Transverse colon (tissue), 4 donors: ENCODE data around the gene NCKAP5. TPM values are rescaled to one million over a fixed set of nuclear protein-coding genes. Genes with fewer than 3 reads are reported as not detected.

Experiments used
- DNase-seq: peaks from one replicate; pipeline ENCODE4 v3.0.0-alpha.2; 2019
- H3K27ac ChIP-seq, 4 donors: fragments of 200-600 bp; sonication (generic); 2 replicates each; pipeline ENCODE4 v1.5.1; 2016 to 2018; ENCODE audit warnings: inconsistent platforms in 4 of 4
- H3K27me3 ChIP-seq: fragments of 200-600 bp; sonication (generic); 2 replicates; pipeline ENCODE4 v1.5.1; 2017; ENCODE audit warnings: inconsistent platforms
- H3K36me3 ChIP-seq, 4 donors: fragments of 200-600 bp; sonication (generic); 2 replicates each; pipeline ENCODE4 v1.5.1; 2017 to 2019; ENCODE audit warnings: inconsistent platforms in 4 of 4
- H3K4me1 ChIP-seq, 4 donors: fragments of 200-600 bp; sonication (generic); 2 replicates each; pipeline ENCODE4 v1.5.1; 2017 to 2020; ENCODE audit warnings: inconsistent platforms in 4 of 4
- H3K4me3 ChIP-seq, 4 donors: fragments of 200-600 bp; sonication (generic); 1 replicate in 1 of 4; 2 replicates in 3 of 4; pipeline versions ENCODE4 v1.5.1 to v1.6.1; 2017 to 2019; ENCODE audit warnings: inconsistent platforms in 4 of 4
- H3K9me3 ChIP-seq, 2 donors: fragments of 200-600 bp; sonication (generic); 2 replicates each; pipeline ENCODE4 v1.5.1; 2017 to 2019; ENCODE audit warnings: inconsistent platforms in 2 of 2
- CTCF ChIP-seq, 5 experiments: fragments of 200-600 bp in 3 of 5; fragments of 450-650 bp in 2 of 5; sonication (generic) in 3 of 5; IDR thresholded peaks; 1 replicate in 2 of 5; 2 replicates in 3 of 5; pipeline ENCODE4 v1.5.1; 2016 to 2017; ENCODE audit warnings: antibody characterized with exemption in 5 of 5, inconsistent platforms in 3 of 5, mild to moderate bottlenecking in 2 of 5, moderate library complexity in 1 of 5
- EP300 ChIP-seq: sonication (generic); formaldehyde crosslinking; IDR thresholded peaks from one replicate; pipeline ENCODE4 v1.6.1; 2017; ENCODE audit warnings: antibody characterized with exemption, low read depth
- POLR2A ChIP-seq: fragments of 450-650 bp; IDR thresholded peaks from one replicate; pipeline ENCODE4 v1.6.1; 2016; ENCODE audit warnings: antibody characterized with exemption, mild to moderate bottlenecking, moderate library complexity
- POLR2AphosphoS5 ChIP-seq, 3 donors: sonication (generic); formaldehyde crosslinking; IDR thresholded peaks; one replicate each; pipeline ENCODE4 v1.6.1; 2016; ENCODE audit warnings: antibody characterized with exemption in 3 of 3
- WGBS, 2 donors: methylation state at CpG; one replicate each; pipeline ENCODE4 v1.1.5; 2018; ENCODE audit warnings: low coverage in 1 of 2; 5-methylcytosine and 5-hydroxymethylcytosine counted together
- in situ Hi-C, 4 donors: fragments of 200-750 bp; cut with MboI; loops; one replicate each; pipeline versions ENCODE4 v1.15.0 to v1.15.1; 2017; ENCODE audit warnings: low sequenced_read_pairs in 3 of 4, low pct_ligation_motif_present in 1 of 4, low pct_unique_long_range_greater_than_20kb in 1 of 4
- intact Hi-C: fragments of 100-400 bp; cut with DNase I; formaldehyde crosslinking; loops from one replicate; pipeline ENCODE4 v1.15.1; 2023; ENCODE audit warnings: low total_unique reads
- total RNA-seq, 4 donors: library from RNA; depleted of rRNA; stranded (reverse); fragments of >200 nt; gene quantifications; one replicate each; pipeline ENCODE4 v1.1.0, GENCODE V29; 2016

NCKAP5 gene
- total RNA-seq, 4 donors from 2014 or later, result 1.1 to 10.9 (median 5.0) TPM

- intact Hi-C loops, result no loop called here
- H3K36me3 ChIP-seq, result no peaks in the 10 kb centered on the region
- H3K27me3 ChIP-seq, result no peaks in the 10 kb centered on the region
- no peak overlapping the region for H3K27ac ChIP-seq
- no peaks in the 10 kb centered on the region for H3K4me1 ChIP-seq
- H3K9me3 ChIP-seq, result no peaks in the 10 kb centered on the region
- no peak for DNase-seq
- in situ Hi-C loops, result no loop called here
- H3K4me3 ChIP-seq, result no peak overlapping the region
- TF ChIP-seq POLR2A (no peak), CTCF (IDR thresholded peaks at IDR 0.05) (no peak), EP300 (no peak), POLR2AphosphoS5 (IDR thresholded peaks at IDR 0.05) (no peak)
Measured at GRCh38 chr2:133377021-133377481, 191.2 kb downstream of the NCKAP5 start.

- 85 to 88% methylated on average over 5 of the region's 5 CpGs for WGBS, 2 donors
- H3K4me3 ChIP-seq, result no peak overlapping the region
Measured at GRCh38 chr2:133374781-133375180, 193.5 kb downstream of the NCKAP5 start.

GRCh38 chr2:133371286-133371685, 197.0 kb downstream of the NCKAP5 start:
- Histone ChIP-seq H3K36me3 (no peaks in the 10 kb centered on the region), H3K27me3 (no peaks in the 10 kb centered on the region), H3K9me3 (no peaks in the 10 kb centered on the region), H3K4me1 (no peaks in the 10 kb centered on the region), H3K4me3 (no peak overlapping the region), H3K27ac (no peak overlapping the region)
- no peak for DNase-seq
- in situ Hi-C loops, result no loop called here
- TF ChIP-seq POLR2A, result no peak
- no peak for TF ChIP-seq CTCF (IDR thresholded peaks at IDR 0.05)
- no peak for TF ChIP-seq POLR2AphosphoS5 (IDR thresholded peaks at IDR 0.05)
- TF ChIP-seq EP300, result no peak
- intact Hi-C loops, result no loop called here
- WGBS, 2 donors, result 88% methylated on average over 3 of the region's 3 CpGs; no CpG with 5 or more reads in 1 of the 2 donors

More at GRCh38 chr2:133374781-133375180, 193.5 kb downstream of the NCKAP5 start:
- no peaks in the 10 kb centered on the region for H3K36me3 ChIP-seq
- no peaks in the 10 kb centered on the region for H3K4me1 ChIP-seq
- H3K27ac ChIP-seq, result no peak overlapping the region
- H3K9me3 ChIP-seq, result no peaks in the 10 kb centered on the region
- TF ChIP-seq CTCF (IDR thresholded peaks at IDR 0.05) (no peak), POLR2A (no peak), POLR2AphosphoS5 (IDR thresholded peaks at IDR 0.05) (no peak), EP300 (no peak)
- no peaks in the 10 kb centered on the region for H3K27me3 ChIP-seq
- no peak for DNase-seq
- in situ Hi-C loops (no loop called here), intact Hi-C loops (no loop called here)

- H3K27me3 ChIP-seq, result no peaks in the 10 kb centered on the region
- in situ Hi-C loops, result no loop called here
- no peaks in the 10 kb centered on the region for H3K4me1 ChIP-seq
- H3K4me3 ChIP-seq, result no peak overlapping the region
- H3K27ac ChIP-seq, result no peak overlapping the region
- WGBS, 2 donors, result 89% methylated on average over 3 of the region's 3 CpGs
- H3K9me3 ChIP-seq, result no peaks in the 10 kb centered on the region
- no peaks in the 10 kb centered on the region for H3K36me3 ChIP-seq
- no peak for DNase-seq
- no peak for TF ChIP-seq POLR2A
- TF ChIP-seq CTCF (IDR thresholded peaks at IDR 0.05), result no peak
- intact Hi-C loops, result no loop called here
Measured at GRCh38 chr2:133369901-133370658, 198.2 kb downstream of the NCKAP5 start.
